SW480 (cell line): ENCODE measurements around the gene ILK.

Source experiments
- DNase-seq: peaks from one replicate; pipeline ENCODE4 v3.0.0-alpha.2; 2016; ENCODE audit warnings: low spot score

ILK gene

DNA sequence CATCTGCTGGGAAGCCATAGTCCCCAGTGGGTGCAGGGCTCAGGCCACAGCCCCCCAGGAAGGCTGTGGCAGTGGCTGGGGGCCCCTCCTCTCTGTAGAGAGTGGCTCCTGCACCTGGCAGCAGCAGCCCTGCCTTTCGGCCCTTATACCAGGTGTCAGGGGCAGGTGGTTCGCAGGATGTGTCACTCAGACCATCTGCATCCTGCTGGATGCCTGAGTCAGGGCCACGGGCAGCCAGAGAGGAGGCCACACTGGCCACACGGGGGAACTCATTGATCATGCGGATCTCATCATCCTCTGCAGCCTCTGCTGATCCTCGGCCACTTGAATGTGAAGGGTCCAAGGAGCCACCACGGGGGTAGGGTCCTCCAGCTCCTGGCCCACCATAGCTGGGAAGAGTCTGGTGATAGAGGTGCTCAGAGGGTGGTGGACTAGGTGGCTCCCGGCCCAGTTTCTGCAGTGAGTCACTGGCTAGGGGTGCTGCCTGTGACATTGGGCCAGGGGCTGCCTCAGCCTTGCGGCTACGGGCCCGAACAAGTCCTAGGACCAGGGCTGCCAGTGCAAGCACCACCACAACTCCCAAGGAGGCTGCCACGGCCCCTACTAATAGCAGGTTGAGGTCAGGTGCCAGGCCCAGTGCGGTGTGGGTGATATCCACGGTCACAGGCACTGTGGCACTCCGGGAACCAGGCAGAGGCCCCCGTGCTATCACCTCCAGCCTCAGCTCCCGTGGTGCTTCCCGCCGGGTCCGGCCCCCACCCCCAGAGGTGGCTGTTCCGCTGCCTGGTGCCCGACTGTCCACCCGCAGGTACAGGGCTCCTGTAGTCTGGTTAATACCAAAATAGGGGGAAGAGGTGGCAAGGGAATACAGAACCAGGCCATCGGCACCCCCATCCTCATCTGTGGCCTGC, 18.9 kb downstream of the ILK start:
- DNase-seq, result no peak

DNA sequence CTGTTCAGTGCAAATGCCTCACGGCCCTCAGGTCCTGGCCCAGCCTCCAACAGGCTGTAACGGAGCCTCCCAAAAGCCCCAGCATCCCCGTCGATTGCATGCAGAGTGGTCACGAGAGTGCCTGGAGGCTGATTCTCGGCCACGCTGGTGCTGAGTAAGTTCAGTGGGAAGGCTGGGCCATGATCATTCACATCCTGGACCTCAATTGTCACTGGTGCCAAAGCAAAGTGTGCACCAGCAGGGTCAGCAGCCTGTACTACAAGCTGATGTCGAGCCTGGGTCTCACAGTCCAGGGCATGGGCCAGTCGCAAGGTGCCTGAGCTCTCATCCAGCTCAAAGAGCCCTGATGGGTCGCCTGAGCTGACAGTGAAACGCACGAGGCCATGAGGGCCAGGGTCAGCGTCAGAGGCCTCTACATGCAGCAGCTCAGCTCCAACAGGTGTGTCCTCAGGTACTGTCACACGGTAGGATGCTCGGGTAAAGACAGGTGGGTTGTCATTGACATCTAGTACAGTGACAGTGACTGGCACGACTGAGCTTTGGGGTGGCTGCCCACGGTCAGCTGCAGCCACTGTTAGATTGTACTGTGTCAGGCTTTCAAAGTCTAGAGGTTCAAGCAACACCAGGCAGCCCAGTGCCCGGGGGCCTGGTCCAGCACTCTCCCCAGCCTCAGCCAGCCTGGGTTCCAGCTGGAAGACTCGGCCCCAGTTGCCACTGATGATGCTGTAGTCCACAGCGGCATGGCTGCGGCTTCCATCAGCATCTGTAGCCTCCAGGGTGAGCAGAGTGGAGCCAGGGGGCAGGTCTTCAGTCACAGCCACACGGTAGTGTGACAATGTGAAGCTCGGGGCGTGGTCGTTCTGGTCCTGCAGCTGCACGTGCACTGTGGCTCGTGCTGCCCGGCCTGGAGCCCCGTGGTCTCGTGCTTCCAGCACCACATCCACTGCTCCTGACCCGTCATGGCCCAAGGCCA, 20.1 kb downstream of the ILK start:
- DNase-seq, result no peak

DNA sequence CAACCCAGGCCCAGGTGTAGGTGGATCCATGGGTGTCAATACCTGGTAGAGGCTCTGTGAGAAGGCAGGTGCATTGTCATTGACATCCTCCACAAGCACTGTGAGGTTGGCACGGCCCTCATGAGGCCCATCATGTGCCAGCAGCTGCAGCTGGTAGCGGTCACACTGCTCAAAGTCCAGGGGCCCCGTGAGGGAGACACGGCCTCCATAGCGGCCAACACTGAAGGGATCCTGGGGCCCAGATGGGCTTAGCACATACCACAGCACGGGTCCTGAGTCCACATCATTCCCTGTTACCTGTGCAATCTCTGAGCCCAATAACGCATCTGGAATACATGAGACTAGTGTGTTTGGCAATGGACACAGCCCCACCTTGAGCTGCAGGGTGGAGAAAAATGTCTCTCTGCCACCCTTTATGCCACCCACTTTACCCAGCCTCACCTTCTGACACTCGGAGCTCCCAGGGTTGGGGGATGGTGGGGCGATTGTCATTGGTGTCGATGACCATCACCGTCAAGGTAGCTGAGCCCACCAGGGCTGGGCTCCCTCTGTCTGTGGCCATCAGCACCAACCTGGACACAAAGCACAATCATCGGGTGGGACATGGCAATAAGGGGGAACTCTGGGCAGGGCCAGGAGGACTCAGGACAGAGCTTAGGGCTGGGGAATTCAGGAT, 21.7 kb downstream of the ILK start:
- no peak for DNase-seq

DNA sequence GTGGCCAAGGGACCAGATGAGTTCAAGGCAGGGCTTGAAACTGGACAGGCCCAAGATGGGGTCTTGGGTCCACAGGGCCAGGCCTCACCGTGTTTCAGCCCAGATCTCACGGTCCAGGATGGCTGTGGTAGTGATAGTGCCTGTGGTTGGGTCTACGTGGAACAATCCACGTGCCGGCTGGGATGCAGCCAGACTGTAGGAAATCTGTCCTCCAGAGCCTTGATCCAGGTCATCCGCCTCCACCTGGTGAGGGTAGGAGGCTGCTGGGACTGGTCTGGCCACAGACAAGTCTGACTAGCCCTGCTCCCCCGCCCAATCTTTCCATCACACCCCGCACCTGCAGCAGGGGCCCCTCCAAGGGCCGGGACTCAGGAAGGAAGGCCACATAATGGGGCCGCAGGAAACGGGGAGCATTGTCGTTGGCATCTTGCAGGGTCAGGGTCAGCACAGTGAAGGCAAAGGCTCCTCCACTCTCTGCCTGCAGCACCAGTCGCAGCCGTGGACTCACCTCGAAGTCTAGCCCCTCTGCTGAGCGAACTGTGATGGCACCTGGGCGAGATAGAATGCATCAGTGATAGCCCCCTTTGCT, 22.4 kb downstream of the ILK start:
- DNase-seq, result no peak

DNA sequence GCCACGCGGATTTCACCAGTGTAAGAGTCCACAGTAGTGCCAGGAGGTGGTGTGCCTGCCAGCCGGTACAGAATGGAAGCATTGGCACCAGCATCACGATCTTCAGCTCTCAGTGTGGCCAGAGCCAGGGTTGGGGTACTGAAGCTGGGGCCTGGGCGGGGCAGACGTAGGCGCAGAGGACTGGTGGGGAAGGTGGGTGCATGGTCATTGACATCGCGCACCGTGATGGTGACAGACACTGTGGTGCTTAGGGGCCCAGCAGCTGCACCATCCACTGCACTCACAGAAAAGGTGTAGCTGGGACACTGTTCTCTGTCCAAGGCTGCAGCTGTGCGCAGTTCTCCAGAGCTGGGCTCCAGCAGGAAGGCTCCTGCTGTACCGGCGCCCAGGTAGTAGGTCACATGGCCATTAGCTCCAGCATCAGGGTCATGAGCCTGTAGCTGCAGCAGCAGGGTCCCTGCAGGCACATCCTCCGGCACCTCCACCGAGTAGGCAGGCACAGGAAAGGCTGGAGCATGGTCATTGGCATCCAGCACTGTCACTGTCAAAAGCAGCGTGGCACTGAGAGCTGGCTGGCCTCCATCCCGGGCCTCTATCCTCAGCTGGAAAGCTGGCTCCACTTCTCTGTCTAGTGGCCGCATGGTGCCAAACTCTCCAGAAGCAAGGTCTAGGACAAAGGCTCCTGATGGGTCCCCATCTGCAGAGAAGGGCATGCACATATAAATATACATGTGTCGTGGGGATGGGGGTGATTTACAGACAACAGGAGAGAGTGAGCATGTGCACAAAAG, 23.6 kb downstream of the ILK start:
- no peak for DNase-seq

DNA sequence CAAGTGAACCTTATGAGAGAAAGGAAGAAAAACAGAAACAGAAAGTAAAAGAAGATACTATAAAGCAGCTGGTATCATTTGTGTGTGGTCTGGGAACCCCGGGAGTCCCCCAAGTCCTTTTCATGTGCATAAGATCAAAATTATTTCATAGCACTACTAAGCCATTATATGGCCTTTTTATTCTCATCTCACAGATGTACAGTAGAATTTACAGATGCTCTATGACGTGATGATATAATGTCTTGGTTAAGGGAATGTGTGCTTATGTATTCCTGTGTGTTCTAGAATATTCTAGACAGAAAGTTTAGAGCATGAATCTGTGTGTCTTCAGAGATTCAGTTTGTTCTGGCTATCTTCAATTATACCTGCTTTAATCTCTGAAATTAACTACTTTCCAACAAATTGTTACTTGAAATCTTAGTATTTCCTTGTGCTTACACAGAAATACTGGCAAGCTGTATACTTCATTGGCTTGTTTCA, 24.2 kb downstream of the ILK start:
- no peak for DNase-seq

DNA sequence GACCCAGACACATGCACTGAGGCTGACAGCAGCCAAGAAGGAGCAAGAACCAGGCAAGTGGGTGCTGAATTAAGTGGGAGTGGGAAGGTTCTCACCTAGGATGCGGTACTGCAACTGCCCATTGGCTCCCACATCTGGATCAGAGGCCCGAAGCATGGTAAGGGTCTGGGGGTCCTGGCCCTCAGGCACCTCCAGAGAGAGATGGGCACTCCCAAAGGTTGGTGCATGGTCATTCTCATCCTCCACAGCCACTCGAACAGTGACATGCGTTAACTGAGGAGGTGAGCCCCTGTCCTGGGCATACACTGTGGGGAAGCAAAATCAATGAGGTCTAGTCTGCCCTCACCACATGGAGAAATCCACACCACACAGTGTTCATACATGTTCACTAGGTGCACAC, 25.0 kb downstream of the ILK start:
- no peak for DNase-seq

DNA sequence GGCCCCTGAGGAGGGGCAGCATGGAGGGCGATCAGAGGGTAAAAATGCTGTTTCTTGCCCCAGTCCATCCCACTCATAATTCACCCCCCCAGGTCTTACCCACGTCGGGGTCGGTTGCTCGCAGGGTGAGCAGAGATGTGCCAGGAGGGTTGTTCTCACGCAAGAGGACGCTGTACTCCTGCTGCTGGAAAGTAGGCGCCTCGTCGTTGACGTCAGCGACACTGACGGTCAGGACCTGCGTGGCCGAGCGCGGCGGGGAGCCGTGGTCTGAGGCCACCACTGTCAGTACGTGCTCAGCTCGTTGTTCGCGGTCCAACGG, 26.0 kb downstream of the ILK start:
- no peak for DNase-seq

DNA sequence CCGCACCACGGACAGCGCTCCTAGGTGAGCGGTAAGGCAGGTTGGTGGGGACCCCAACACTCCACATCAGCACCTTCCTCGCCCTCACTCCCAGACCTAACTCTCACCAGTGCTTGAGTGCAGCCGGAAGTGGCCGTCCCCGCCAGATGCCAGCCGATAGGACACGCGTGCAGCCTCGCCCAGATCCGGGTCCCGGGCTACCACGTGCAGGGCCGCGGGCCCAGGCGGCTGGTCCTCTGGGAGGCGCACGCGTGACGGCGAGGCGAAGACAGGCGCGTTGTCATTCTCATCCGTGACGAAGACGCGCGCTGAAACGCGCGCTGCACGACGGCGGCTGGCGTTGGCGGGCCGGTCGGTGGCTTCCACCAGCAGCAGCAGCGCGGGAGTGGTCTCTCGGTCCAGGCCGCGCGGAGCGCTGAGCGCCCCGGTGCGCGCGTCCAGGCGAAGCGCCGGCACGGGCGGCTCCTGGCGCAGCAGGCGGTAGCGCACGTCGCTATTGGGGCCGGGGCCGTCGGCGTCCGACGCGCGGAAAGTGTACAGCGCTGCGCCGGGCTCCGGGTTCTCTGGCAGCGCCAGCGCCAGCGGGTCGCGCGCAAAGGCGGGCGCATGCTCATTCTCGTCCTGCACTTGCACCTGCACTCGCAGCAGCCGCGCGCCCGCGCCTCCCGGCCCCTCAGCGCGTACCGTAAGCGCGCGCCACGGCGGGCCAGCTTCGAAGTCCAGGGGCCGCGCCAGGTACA, 26.5 kb downstream of the ILK start:
- DNase-seq, result no peak

DNA sequence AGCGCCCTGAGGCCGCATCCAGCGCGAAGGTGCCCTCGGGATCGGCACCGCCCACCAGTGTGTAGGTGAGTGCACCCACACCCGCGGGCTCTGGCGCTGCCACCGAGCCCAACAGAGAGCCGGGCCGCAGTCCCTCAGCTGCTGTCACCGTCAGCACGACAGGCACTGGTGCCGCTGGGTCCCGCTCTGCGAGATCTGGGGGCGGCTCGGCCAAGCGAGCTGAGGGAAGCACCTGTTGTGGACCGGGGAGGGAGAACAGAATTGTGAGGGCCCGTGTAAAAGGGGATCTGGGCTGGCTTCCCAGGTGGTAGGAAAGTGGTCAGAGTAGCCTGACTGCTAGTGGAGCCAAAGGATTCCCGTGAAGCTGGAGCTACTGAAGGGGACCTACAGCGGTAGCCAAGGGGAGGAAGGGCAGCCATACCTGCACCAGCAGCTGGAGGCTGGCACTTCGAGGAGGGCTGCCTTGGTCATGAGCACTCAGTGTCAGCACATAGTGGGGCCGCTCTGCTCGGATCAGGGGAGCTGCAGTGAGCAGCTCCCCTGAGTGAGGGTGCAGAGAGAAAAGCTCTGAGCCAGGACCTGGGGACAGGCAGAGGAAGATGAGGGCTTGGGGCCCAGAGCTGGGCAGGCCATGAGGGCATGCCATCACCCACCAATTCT, 27.2 kb downstream of the ILK start:
- no peak for DNase-seq

DNA sequence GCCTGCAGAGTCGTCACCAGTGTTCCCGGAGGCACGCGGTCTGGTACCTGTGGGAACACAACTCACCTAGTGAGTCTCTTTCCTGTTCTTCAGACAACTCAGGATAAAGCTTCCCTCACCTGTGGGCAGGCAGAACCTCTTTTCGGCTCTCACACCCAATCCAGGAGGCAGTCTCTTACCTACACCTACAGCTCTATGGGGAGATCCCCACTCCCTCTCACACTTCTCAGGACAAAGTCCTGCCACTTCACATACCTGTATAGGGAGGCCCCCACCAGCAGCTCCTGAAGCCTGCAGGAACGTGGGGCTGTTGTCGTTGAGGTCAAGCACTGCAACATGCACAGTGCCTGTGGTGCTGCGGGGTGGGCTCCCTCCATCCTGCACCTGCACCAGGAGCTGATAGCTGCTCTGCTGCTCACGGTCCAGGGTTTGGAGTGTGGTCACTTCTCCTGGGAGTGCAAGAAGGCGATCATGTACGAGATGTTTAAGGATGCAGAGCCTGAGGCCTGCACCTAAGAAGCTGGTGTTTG, 27.9 kb downstream of the ILK start:
- DNase-seq, result no peak

DNA sequence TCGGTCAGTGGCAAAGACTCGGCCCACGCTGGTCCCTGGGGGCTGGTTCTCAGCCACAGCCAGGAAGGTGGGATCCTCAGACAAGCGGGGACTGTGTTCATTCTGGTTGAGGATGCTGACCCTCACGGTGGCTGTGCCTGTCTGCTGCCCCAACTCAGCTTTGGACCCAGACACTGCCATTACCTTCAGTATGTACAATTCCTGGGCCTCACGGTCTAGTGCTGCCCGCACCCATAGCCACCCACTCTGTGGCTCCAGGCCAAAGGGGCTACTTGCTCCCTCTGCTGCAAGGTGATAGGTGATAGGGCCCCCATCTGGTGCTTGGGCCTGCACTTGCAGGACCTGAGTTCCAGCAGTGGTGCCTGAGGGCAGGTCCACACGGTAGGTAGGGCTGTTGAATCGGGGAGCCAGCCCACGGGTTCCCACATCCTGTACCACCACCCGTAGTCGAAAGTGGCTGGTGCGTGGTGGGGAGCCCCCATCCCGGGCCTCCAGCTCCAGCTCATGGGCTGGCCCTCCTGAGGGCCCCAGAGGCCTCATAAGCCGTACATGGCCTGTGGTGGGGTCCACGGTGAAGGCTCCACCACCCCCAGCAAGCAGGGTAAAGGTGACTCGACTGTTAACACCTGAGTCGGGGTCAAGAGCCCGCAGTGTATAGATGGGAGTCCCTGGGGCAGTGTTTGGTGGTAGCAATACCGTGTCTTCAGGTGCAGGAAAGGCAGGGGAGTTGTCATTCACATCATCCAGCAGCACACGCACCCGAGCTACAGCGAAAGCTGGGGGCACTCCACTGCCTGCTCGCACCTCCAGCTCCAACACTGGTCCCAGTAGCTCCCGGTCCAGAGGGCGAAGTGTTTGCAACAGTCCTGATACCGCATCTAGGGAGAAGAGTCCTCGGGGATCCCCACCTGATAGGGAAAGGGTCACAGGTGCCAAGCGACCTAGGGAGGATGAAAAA, 28.8 kb downstream of the ILK start:
- no peak for DNase-seq

DNA sequence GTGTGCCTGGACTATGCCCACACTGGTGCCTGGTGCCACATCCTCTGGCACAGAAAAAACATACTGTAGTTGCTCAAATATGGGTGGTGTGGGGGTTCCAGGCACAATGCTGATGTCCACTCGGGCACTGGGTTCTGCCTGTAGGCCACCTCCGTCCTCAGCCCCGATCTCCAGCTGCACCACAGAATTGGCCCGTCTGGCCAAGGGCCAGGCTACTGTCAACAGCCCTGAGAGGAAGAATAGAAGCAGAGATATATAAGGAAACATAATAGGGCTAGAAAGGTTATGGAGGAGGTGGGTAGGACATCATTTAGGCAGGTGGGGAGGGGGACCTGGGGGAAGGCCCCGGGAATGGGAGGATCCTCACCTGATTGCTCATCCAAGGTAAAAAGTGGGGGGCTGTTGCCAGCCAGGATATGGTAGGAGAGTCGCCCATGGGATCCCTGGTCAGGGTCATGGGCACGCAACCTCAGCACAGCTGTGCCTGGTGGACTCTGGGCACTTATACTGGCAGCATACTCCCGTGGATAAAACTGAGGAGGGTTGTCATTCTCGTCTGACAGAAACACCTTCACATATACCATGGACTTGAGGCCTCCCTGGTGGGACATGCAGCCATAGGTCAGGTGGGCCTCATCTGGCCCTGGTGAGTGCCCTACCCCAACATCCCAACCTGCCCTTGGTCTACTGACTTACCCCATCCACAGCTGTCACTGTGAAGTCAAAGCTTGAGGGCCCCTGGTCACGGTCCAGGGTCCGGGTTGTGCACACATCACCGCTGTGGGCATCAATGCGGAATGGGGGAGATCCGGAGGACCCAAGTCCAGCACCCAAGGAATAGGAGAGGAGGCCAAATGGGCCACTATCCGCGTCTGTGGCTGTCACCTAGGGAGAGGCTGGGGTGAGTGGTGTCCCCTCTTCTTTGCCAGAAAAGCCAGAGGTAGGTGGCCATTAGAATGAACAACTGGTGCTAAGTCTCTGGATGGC, 30.1 kb downstream of the ILK start:
- no peak for DNase-seq

DNA sequence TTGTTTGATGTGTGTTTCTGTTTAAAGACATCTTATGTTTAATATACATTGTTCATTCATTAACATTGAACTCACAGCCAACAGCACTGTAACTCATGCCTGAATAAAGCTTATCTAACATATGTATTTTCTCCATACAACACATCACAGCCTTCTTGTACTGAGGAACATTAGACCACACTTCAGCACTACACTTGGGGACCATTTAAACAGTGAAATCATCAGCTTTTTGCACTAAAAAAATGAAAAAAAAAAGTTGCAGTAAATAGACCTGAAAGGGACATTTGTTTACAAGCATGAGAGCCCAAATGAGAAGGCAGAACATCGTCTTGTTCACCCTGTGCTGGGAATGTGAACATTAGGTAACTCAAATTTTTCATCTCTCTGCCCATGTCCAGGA, 31.0 kb downstream of the ILK start:
- no peak for DNase-seq

DNA sequence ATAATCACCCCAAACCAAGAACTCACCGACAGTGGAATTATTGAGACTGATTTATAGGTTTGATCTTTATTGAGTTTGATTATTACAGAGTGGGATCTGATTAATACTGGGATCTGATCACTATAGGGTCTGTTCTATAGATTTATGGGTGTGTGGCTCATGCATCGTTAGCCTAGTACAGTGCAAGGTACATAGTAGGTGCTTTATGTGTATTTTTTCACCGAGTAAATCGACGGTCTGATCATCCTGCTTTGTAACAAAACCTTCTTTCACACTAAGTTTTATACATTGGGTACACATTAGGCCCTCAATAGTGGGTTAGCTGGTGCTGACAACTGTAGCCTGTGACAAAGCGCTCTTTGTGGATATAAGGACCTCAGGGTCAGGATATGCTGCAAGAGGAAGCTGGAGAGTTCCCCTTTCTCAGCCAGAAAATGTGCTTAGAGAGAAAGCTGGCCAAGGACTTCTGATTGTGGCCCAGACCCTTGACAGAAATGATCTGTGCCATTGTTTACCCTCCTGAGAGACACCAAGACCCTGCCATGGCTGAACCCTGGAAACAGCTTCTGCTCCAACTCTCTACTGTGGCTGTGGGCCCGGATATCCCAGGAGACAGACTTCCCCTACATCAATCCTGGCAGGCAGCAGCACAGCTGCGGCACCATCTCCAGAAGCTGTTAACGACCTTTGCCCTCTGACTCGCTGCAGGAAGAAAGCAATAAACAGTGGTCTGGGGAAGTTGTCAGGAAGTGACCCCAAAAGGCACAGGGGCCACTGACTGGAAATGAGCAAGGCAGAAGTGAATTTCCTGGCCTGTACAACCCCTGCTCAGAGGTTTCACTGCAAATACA, 31.7 kb downstream of the ILK start:
- peak; percentile 53 for DNase-seq

DNA sequence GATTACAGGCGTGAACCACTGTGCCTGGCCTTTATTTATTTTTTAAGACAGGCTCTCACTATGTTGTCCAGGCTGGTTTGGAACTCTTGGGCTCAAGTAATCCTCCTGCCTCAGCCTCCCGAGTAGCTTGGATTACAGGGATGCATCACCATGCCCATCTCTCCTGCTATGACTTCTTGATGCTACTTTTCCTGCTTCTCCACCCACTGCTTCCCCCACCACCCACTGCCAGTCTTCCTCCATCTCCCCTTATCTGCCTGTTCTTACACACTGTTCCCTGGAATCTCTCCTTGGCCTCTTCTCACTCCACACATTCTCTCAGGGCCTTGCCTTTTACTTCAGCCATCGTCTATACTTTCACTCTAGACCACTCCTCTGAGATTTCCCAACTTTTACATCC, 32.9 kb downstream of the ILK start:
- DNase-seq, result no peak
